ENCODE data around the gene SLC6A18.

The SLC6A18 gene

DNA sequence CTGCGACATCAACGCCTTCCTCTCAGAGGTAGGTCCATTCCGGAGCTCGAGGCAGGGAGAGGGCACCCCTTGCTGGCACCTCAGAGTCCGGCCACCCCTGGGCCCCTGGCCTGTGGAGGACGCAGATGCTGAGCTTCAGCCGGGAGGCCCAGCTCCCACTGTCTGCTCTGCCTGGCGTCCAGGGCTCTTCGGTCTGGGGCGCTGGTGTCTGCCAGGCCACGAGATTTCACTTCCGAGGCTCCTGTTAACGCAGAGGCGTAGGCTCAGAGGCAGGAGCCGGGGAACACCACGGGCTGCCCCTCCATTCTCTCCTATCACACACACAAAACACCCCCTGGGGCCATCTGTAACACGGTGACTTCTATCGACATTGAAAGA, 8.3 kb upstream of the SLC6A18 start:
- no peaks in the 10 kb centered on the region for H3K36me3 ChIP-seq (replicated peaks; ENCODE audit: insufficient read depth, low read length)
- H2AFZ ChIP-seq (ENCODE audit: low read length), result no peak overlapping the region
- H3K79me2 ChIP-seq (ENCODE audit: low read length), result no peaks in the 10 kb centered on the region
- H3K27ac ChIP-seq (ENCODE audit: low read length), result no peak overlapping the region
- H3K4me2 ChIP-seq (ENCODE audit: low read depth, low read length), result no peak overlapping the region
- no peak for TF ChIP-seq EZH2 (optimal IDR thresholded peaks at IDR 0.05; ENCODE audit: low read depth, low read length)
- TF ChIP-seq EZH2phosphoT487 (IDR thresholded peaks at IDR 0.05; ENCODE audit: low read length), result no peak
- no peak for TF ChIP-seq CTCF (IDR thresholded peaks at IDR 0.05; ENCODE audit: low read length)
- H3K9me2 ChIP-seq (replicated peaks; ENCODE audit: insufficient read depth, low read length), result no peaks in the 10 kb centered on the region
- H4K20me1 ChIP-seq (ENCODE audit: insufficient read depth, low read length), result no peaks in the 10 kb centered on the region
- no peaks in the 10 kb centered on the region for H3F3A ChIP-seq (ENCODE audit: insufficient read depth, low read length)
- H3K4me3 ChIP-seq (ENCODE audit: low read length), result no peak overlapping the region
- H3K4me1 ChIP-seq (ENCODE audit: low read length), result no peaks in the 10 kb centered on the region
- H3K9ac ChIP-seq (ENCODE audit: low read length), result no peak overlapping the region
- no peak for DNase-seq
- peaks cover 8% of the 10 kb centered on the region; the same call in 1 of the 2 replicates for H3K27me3 ChIP-seq (replicated peaks; ENCODE audit: insufficient read depth, low read length)
- H3K9me3 ChIP-seq (replicated peaks; ENCODE audit: insufficient read depth, low read length), result no peaks in the 10 kb centered on the region

DNA sequence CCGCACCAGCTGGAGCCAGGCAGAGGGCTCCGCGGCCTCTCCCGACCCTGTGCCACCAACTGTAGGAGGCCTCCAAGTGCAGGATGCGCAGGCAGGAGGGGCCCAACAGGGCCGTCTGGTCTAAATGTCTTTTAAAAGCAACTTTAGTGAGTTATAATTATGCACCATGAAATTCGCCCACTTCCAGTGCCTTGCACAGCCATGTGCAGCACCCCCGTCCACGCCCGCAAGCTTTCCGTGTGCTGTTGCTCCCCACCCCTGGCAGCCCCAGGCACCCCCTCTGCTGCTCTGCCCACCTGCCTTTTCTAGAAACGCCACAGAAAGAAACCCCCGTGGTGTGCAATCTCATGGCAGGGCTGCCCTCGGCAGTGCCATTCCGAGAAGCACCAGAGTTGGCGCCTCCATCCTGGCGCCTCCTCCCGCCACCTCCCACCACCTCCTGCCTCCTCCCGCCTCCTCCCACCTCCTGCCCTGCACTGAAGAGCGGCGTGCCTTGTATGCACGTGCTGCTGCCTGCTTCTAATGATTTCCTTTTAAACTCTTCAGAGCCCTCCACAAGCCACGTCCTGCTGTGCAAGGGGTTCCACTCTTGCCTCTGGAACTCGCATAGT, 7.5 kb upstream of the SLC6A18 start:
- Histone ChIP-seq H3K9me3 (replicated peaks; ENCODE audit: insufficient read depth, low read length) (no peaks in the 10 kb centered on the region), H3K27me3 (replicated peaks; ENCODE audit: insufficient read depth, low read length) (peaks cover 8% of the 10 kb centered on the region; the same call in 1 of the 2 replicates), H2AFZ (ENCODE audit: low read length) (no peak overlapping the region), H3K9ac (ENCODE audit: low read length) (no peak overlapping the region), H3K4me1 (ENCODE audit: low read length) (no peaks in the 10 kb centered on the region), H3K4me2 (ENCODE audit: low read depth, low read length) (no peak overlapping the region), H3K79me2 (ENCODE audit: low read length) (no peaks in the 10 kb centered on the region), H3K9me2 (replicated peaks; ENCODE audit: insufficient read depth, low read length) (no peaks in the 10 kb centered on the region), H3F3A (ENCODE audit: insufficient read depth, low read length) (no peaks in the 10 kb centered on the region), H4K20me1 (ENCODE audit: insufficient read depth, low read length) (no peaks in the 10 kb centered on the region), H3K36me3 (replicated peaks; ENCODE audit: insufficient read depth, low read length) (no peaks in the 10 kb centered on the region), H3K4me3 (ENCODE audit: low read length) (no peak overlapping the region), H3K27ac (ENCODE audit: low read length) (no peak overlapping the region)
- no peak for DNase-seq
- TF ChIP-seq EZH2 (optimal IDR thresholded peaks at IDR 0.05; ENCODE audit: low read depth, low read length) (no peak), EZH2phosphoT487 (IDR thresholded peaks at IDR 0.05; ENCODE audit: low read length) (no peak), CTCF (IDR thresholded peaks at IDR 0.05; ENCODE audit: low read length) (no peak)

- Histone ChIP-seq H3K36me3 (replicated peaks; ENCODE audit: insufficient read depth, low read length) (no peaks in the 10 kb centered on the region), H3K79me2 (ENCODE audit: low read length) (no peaks in the 10 kb centered on the region), H3K9me2 (replicated peaks; ENCODE audit: insufficient read depth, low read length) (no peaks in the 10 kb centered on the region), H3K27ac (ENCODE audit: low read length) (no peak overlapping the region), H3K9me3 (replicated peaks; ENCODE audit: insufficient read depth, low read length) (no peaks in the 10 kb centered on the region), H2AFZ (ENCODE audit: low read length) (no peak overlapping the region), H3K27me3 (replicated peaks; ENCODE audit: insufficient read depth, low read length) (peaks cover 8% of the 10 kb centered on the region; the same call in 1 of the 2 replicates), H3K9ac (ENCODE audit: low read length) (no peak overlapping the region), H3K4me3 (ENCODE audit: low read length) (no peak overlapping the region), H3K4me2 (ENCODE audit: low read depth, low read length) (no peak overlapping the region), H3K4me1 (ENCODE audit: low read length) (no peaks in the 10 kb centered on the region), H3F3A (ENCODE audit: insufficient read depth, low read length) (no peaks in the 10 kb centered on the region), H4K20me1 (ENCODE audit: insufficient read depth, low read length) (no peaks in the 10 kb centered on the region)
- DNase-seq, result no peak
- TF ChIP-seq EZH2 (optimal IDR thresholded peaks at IDR 0.05; ENCODE audit: low read depth, low read length), result no peak
- TF ChIP-seq EZH2phosphoT487 (IDR thresholded peaks at IDR 0.05; ENCODE audit: low read length), result no peak
- no peak for TF ChIP-seq CTCF (IDR thresholded peaks at IDR 0.05; ENCODE audit: low read length)
Measured at GRCh38 chr5:1218351-1219080, 6.7 kb upstream of the SLC6A18 start.
